ENCODE measurements around the gene LRP11. TPM values are rescaled to one million over a fixed set of nuclear protein-coding genes. Genes with fewer than 3 reads are reported as not detected.
"Not testable (repeated sequence)": the region's sequence is repeated elsewhere in the genome, so short reads cannot be mapped to it uniquely, and the experiment has no call there.

LRP11 gene
- polyA plus RNA-seq, 3 donors: 2.2 to 11.6 (median 10.7) TPM

GRCh38 chr6:149856256-149856994, 7.7 kb downstream of the LRP11 start:
- WGBS, 3 donors: 80 to 93% (median 90%) methylated on average over 10 of the region's 10 CpGs
- no peak overlapping the region for H3K27ac ChIP-seq (ENCODE audit: low read depth, low read length)

- no peak overlapping the region for H3K27ac ChIP-seq (ENCODE audit: low read depth, low read length)
- 66 to 87% (median 84%) methylated on average over 2 of the region's 2 CpGs for WGBS, 3 donors
Measured at GRCh38 chr6:149855741-149856140, 8.4 kb downstream of the LRP11 start.

- 80 to 89% (median 86%) methylated on average over 5 of the region's 5 CpGs for WGBS, 3 donors
Measured at GRCh38 chr6:149855040-149855654, 9.0 kb downstream of the LRP11 start.

GRCh38 chr6:149854532-149854931, 9.6 kb downstream of the LRP11 start:
- no peak overlapping the region for H3K27ac ChIP-seq (ENCODE audit: low read depth, low read length)
- 58 to 74% (median 71%) methylated on average over 6 of the region's 6 CpGs for WGBS, 3 donors

More at GRCh38 chr6:149855040-149855654, 9.0 kb downstream of the LRP11 start:
- H3K27ac ChIP-seq (ENCODE audit: low read depth, low read length): no peak overlapping the region

GRCh38 chr6:149854017-149854416, 10.1 kb downstream of the LRP11 start:
- not testable (repeated sequence) for H3K27ac ChIP-seq (ENCODE audit: low read depth, low read length)

GRCh38 chr6:149852881-149853280, 11.3 kb downstream of the LRP11 start:
- WGBS, 3 donors: 80 to 90% (median 86%) methylated on average over 12 of the region's 12 CpGs
- H3K27ac ChIP-seq (ENCODE audit: low read depth, low read length): no peak overlapping the region

More at GRCh38 chr6:149854017-149854416, 10.1 kb downstream of the LRP11 start:
- WGBS, 3 donors: 92 to 95% (median 94%) methylated on average over 4 of the region's 4 CpGs

GRCh38 chr6:149852180-149852579, 12.0 kb downstream of the LRP11 start:
- H3K27ac ChIP-seq (ENCODE audit: low read depth, low read length): no peak overlapping the region
- WGBS, 3 donors: 41 to 63% (median 51%) methylated on average over 6 of the region's 6 CpGs

- 73 to 89% (median 83%) methylated on average over 5 of the region's 5 CpGs for WGBS, 3 donors
- no peak overlapping the region for H3K27ac ChIP-seq (ENCODE audit: low read depth, low read length)
Measured at GRCh38 chr6:149851461-149852110, 12.6 kb downstream of the LRP11 start.

GRCh38 chr6:149848343-149848742, 15.8 kb downstream of the LRP11 start:
- 68 to 86% (median 84%) methylated on average over 4 of the region's 4 CpGs for WGBS, 3 donors
- not testable (repeated sequence) for H3K27ac ChIP-seq (ENCODE audit: low read depth, low read length)

- WGBS, 3 donors: 74 to 86% (median 84%) methylated on average over 4 of the region's 4 CpGs
Measured at GRCh38 chr6:149847939-149848267, 16.3 kb downstream of the LRP11 start.

GRCh38 chr6:149846321-149846720, 17.8 kb downstream of the LRP11 start:
- no peak overlapping the region for H3K27ac ChIP-seq (ENCODE audit: low read depth, low read length)
- WGBS, 3 donors: 74 to 76% (median 75%) methylated on average over 7 of the region's 7 CpGs

More at GRCh38 chr6:149847939-149848267, 16.3 kb downstream of the LRP11 start:
- H3K27ac ChIP-seq (ENCODE audit: low read depth, low read length): no peak overlapping the region

- no peak overlapping the region for H3K27ac ChIP-seq (ENCODE audit: low read depth, low read length)
- 58 to 78% (median 68%) methylated on average over 3 of the region's 3 CpGs for WGBS, 3 donors
Measured at GRCh38 chr6:149845549-149845948, 18.6 kb downstream of the LRP11 start.

- 95 to 98% (median 95%) methylated on average over 2 of the region's 2 CpGs for WGBS, 3 donors
- H3K27ac ChIP-seq (ENCODE audit: low read depth, low read length): no peak overlapping the region
Measured at GRCh38 chr6:149844480-149844879, 19.7 kb downstream of the LRP11 start.

- WGBS, 3 donors: 85 to 93% (median 88%) methylated on average over 4 of the region's 4 CpGs
- not testable (repeated sequence) for H3K27ac ChIP-seq (ENCODE audit: low read depth, low read length)
Measured at GRCh38 chr6:149844036-149844435, 20.1 kb downstream of the LRP11 start.

- WGBS, 3 donors: 78 to 86% (median 80%) methylated on average over 10 of the region's 10 CpGs
- no peak overlapping the region for H3K27ac ChIP-seq (ENCODE audit: low read depth, low read length)
Measured at GRCh38 chr6:149843051-149843633, 21.0 kb downstream of the LRP11 start.

- no peak overlapping the region for H3K27ac ChIP-seq (ENCODE audit: low read depth, low read length)
- 78 to 93% (median 92%) methylated on average over 7 of the region's 7 CpGs for WGBS, 3 donors
Measured at GRCh38 chr6:149842331-149842730, 21.8 kb downstream of the LRP11 start.

GRCh38 chr6:149840345-149841075, 23.6 kb downstream of the LRP11 start:
- 21 to 62% (median 51%) methylated on average over 8 of the region's 8 CpGs for WGBS, 3 donors
- no peak overlapping the region for H3K27ac ChIP-seq (ENCODE audit: low read depth, low read length)

Data from adipose tissue (tissue), 3 donors.